GM21528 (cell line): ENCODE data around the gene FOXO1.

Experiments used
- ATAC-seq: cut with Tn5 transposase; IDR thresholded peaks from one replicate; pipeline ENCODE4 v1.9.1; 2021; ENCODE audit warnings: mild to moderate bottlenecking, moderate library complexity; ENCODE audit not compliant: unreplicated experiment, low FRiP score

FOXO1 gene

DNA sequence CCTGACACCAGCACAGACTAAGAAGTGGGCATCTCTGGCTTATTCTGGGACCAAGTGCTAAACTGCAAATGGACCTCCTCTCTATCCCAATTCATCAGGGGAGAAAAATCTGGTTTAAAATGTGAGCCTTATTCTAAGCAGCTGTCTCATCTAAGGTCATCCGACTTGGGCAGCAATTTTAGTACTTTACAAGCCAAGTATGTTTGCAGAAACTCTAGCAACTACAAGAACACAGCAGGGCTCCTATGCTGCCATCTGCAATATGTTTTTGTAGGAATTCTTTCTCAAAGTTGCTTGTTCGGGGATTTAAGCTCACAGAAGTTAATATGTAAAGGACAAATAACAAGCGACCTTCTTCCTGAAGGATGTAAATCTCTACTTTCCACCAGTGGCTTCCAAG is 113.1 kb downstream of the FOXO1 start:
- ATAC-seq, result no peak

DNA sequence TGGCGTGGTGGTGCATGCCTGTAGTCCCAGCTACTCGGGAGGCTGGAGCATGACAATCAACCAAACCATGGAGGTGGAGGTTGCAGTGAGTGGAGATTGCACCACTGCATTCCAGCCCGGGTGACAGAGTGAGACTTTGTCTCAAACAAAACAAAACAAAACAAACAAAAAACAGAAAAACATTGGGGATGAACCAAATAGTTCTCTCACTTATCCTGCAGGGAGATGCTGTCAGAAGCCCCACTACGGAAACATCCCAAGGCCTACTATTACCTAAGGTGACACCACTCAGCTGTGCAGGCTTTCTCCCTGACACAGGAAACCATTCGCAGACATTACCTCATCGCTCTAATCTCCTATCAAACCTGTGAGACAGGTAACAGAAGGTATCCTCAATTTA is 113.5 kb downstream of the FOXO1 start:
- no peak for ATAC-seq

DNA sequence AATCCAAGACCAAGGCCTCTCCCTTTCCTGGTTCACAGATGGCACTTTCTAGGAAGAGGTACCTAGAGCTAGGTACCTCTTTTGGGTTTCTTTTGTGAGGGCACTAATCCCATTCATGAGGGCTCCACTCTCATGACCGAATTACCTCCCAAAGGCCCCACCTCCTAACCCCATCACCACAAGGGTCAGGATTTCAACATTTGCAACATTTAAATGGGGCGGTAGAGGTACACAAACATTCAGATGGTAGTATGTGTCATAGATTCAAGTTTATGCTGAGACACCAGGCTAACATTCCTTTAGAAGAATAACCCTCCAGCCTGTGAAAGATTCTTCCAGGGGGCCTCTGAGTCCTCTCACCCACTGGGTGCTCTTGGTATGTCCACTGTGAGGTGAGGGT is 116.3 kb downstream of the FOXO1 start:
- no peak for ATAC-seq

DNA sequence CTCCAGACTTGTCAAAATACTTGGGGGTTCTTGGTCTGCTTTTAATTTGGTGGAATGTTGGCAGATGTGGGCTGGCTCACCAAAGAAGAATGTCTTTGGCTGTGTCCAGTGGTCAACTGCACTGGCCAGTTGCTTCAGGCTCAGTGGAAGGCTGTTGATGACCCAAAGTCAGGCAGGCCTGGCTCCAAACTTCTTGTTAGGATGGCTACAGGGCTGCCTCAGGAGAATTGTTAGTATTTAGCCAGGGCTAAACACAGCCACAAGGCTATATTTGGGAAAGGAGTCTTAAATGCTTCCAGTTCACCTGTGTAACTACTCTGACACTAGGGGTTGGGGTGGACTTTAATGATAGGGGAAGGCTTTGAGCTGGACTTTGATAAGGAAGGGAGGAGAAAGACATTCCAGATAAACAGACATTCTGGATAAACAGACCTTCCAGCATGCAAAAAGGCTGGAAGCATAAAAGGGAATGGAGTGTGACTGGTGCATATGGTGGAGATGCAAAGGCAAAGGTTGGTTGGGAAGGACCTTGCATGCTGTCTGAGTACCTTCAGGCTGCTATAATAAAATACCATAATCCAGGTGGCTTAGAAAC is 116.8 kb downstream of the FOXO1 start:
- ATAC-seq, result no peak

DNA sequence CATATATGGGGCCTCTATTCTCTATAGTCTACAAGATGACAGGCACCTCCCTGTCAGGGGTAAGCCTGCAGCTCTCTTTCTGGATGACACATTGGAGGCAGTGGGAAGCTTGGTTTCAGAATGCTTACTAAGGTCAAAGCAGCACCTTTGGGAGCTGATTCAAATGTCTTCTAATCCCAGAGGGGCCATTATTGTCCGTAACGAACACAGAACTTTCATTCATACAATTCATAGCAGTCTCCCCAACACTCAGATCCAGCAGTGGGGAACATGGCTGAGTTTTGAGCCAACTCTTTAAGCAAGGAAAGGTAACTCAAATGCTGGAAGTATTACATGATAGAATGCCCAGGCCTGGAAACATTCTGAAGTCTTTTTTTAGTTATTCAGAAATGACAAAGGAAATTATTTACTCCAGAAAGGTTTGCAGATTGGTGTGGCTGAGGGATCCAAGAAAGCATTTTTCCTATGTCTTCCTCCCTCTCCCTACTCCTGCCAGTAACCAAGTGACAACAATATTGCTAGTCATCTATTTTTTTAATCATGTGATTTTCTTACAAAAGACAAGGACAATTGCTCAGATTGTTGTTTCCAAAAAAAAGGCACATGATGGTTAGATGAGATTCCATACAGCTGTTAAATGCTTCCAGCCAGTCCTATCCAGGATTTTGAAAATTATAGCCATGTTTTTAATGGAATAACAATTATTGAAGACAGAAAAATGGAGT is 118.7 kb downstream of the FOXO1 start:
- ATAC-seq, result no peak

GRCh38 chr13:40546047-40546446 is 120.4 kb downstream of the FOXO1 start:
- ATAC-seq, result no peak

DNA sequence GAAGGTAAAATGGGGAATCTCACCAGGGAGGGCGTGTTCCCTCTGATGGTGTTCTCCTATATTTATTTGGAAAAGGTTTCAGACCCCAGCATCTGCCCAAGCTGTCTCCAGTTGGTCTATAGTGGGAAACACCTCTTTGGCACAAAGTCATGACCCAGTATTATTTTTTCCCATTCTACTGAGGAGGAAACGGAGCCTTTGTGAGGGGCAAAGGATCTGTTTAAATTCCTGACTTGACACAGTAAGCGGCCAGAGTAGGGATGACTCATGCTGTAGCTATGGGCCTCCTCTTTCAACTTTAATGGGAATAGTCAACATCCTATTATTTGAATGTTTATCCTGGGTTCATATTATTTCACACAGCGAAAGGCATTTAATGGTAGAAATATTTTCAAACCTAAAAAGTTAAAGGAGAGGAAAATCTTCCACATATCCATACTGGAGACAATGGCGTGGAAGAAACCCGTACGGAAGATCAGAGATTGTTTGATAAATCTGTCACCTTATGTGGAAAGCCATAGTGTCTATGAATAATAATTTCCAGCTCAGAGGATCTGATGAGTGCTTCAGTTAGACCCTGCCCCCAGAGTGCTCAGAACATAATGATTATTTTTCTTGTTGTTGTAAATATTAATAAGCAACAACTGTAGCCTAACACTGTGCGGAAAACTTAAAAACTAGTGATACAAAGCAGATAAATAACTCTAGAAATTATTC is 126.0 kb downstream of the FOXO1 start:
- ATAC-seq, result no peak

DNA sequence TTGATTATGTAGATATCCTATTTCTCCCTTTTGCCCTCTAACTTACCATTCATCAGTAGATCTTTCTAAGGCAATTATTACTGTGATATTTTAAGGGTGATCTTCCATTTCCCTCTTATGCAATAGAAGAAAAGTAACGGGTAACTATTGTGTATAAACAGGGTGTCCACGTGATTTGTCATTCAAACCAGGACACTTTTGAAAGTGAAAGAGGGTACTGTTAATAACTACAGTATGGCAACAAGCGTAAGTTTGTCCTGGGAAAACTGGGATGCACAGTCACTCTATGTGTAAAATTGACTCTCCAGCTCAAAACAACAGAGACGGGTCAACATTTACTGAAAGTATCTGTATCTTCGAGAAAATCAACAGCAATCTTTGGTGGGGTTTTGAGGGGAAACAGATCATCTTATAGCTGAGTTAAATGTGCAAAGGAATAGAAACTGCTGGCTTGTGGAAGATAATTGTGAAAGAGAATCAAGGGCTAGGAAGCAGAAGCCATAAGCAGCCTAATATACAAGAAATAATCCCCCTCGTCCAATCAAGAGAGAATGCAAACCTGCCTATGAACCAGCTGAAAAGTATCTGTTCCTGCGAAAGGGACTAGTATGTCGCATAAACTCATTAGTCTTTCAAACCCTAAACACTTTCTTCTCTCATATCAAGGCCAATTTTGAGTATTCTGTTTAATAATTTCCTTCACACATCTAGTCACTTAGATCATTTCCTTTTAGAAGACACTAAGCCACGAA is 126.7 kb downstream of the FOXO1 start:
- no peak for ATAC-seq

DNA sequence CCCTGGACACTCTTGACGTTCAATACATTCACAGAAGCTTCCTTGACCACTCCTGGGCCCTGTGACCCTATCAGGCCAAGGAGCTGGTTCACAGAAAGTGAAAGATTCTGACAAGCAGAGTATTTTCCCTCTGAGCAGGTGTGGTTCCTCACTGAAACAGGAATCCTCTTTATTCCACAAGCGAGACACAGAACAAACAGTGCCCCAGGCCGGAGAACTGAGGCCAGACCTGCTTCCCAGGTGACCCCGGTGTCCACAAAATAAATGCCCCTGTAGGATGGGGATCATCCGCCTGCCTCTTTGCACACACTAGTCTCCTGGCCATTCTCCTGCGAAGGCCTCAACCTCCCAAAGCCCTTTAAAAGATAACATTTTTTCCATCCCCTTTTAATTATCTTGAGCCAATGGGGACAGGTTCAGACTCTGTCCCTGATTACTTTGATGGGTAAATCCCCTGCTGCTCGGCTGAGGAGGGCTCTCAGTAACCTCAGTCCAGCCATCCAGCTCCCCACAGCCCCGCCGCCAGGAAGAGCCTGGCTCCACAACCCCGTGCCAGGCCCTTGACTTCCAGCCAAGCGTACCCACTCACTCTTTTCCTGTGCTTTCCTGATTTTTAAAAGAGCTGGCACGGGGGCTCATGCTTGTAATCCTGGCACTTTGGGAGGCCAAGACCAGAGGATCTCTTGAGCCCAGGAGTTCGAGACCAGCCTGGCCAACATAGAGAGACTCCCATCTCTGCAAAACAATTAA is 129.1 kb downstream of the FOXO1 start:
- no peak for ATAC-seq

DNA sequence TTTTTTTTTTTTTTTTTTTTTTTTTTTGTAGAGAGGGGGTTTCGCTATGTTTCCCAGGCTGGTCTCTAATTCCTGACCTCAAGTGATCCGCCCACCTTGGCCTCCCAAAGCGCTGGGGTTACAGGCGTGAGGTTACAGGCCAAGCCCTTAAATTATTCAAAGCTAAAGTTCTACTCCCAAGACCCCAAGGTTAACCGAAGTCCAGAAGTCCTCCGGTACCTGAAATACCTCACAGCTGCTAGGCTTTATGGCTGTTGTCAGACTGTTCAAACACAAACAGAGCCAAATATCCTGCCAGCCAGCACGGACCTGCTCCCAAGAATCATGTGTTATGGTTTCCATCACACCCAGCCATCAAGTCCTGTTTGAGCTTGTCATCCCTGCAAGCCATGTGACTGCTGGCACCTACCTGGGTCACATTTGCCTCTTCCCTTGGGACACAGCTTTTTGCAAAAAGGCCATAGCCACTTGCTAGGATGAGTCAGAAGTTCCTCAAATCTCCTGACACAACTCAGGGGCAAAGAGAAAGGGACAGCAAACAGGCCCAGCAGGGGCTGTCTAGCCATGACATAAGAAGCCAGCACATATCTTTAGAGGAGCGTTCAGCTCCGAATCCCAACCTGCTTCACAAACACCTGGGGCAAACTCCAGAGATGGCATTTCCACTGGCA is 129.9 kb downstream of the FOXO1 start:
- ATAC-seq, result no peak

GRCh38 chr13:40535345-40535836 is 131.1 kb downstream of the FOXO1 start:
- ATAC-seq, result no peak

GRCh38 chr13:40534456-40534855 is 132.0 kb downstream of the FOXO1 start:
- no peak for ATAC-seq

- ATAC-seq, result no peak
Observed at GRCh38 chr13:40533072-40533471, 133.4 kb downstream of the FOXO1 start.

GRCh38 chr13:40530961-40531360 is 135.5 kb downstream of the FOXO1 start:
- no peak for ATAC-seq

- ATAC-seq, result no peak
Observed at GRCh38 chr13:40528881-40529280, 137.6 kb downstream of the FOXO1 start.

DNA sequence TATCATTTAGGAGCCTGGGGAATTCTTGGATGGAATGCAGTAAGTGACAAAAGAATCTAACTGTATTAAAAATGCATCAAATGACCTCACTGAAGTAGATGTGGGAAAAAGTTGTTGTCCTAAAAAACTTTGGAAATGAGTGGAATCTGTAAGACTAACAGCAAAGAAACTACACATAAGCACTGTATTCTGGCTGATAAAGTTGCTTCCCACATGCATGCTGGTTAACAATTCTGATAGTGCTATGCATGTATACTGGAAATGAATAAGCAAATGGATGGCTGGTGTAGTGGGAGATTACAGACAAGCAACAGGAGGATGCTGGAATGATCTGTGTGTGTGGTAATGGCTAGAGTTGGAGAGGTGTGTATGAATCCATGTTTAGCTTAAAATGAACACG is 138.5 kb downstream of the FOXO1 start:
- ATAC-seq, result no peak

DNA sequence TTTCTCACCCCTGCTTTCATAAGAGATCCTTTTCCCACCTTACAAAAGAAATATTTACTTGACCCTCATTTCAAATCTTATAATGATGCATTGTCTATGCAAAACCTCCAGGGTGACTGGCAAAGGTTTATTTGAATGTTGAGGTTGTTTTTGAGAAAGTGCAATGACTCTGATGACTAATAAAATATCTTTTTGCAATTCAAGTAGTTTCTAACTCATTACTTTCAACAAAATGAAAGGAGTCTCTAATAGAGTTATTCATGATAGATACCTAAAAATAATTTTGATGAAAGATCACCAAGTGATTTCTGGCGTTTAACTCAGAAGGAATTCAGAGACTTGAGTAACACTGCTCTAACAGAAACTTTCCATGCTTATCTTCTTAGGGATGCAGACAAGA is 144.2 kb downstream of the FOXO1 start:
- no peak for ATAC-seq

DNA sequence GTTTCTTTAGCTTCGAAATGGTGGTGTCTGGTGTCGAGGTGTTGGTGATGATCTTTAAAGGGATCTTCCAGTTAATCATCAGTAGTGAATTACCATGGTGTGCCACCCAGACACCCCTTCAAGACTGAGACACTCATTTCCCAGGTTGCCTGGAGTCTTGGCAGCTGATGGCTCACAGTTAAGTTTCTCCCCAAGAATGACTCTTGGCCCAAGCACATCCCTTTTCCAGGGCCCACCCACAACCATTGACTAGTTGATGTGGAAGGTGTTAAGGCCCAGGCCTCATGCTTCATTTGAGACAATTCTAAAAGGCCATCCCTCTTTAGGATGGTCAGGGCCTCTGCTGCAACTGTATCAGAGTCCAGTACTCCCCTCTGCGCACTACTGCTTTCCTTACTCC is 145.5 kb downstream of the FOXO1 start:
- no peak for ATAC-seq

GRCh38 chr13:40519637-40520036 is 146.8 kb downstream of the FOXO1 start:
- ATAC-seq, result no peak

DNA sequence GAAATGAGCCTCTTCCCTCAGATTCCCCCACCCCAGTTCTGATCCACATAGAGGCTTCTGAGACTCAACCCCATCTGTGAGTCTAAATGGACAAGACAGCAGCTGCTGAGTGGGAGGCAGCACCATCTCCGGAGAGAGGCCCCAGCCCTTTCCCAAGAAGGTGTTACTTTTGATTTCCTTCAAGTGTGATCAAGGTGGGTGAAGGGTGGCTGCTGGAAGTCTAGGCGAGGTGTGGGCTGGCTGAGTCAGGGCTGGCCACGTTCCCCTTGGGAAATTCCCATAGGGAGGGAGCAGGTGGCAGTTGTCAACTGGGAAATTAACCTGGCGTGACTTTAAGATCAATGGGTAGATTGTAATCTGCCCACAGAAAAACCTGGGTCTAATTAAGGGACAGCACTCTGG is 148.0 kb downstream of the FOXO1 start:
- ATAC-seq, result no peak
